Measurements from ENCODE around the gene COL1A2. TPM values are rescaled to one million over a fixed set of nuclear protein-coding genes. Genes with fewer than 3 reads are reported as not detected.

COL1A2 gene
- total RNA-seq, 1 donor from 2014 or later = 12,302 TPM

DNA sequence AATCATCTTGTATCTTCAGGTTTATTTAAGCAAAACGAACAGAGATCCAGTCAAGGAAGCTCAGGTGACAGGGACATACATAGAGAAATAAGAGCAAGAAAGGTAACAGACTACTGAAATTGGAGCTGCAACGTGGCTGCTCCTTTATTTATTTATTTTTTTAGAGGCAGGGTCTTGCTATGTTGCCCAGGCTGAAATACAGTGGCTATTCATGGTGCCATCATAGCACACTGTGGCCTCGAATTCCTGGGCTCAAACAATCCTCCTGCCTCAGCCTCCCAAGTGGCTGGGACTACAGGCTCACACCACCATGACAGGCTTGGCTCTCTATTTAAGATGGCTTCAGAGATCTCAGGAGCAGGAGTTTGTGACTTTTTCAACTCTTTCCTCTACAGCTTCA, 46.4 kb downstream of the COL1A2 start:
- no peaks in the 10 kb centered on the region for H3K36me3 Mint-ChIP-seq (ENCODE audit: low read depth)
- H3K27me3 Mint-ChIP-seq (ENCODE audit: low read depth) = no peaks in the 10 kb centered on the region
- peaks cover 10% of the 10 kb centered on the region for H3K4me1 Mint-ChIP-seq (ENCODE audit: low read depth)
- H3K9me3 Mint-ChIP-seq (ENCODE audit: low read depth) = no peaks in the 10 kb centered on the region
- no peak overlapping the region for H3K4me3 Mint-ChIP-seq (ENCODE audit: unreplicated experiment)
- H3K27ac Mint-ChIP-seq (ENCODE audit: unreplicated experiment) = no peak overlapping the region
- TF ChIP-seq, protein P1, sequence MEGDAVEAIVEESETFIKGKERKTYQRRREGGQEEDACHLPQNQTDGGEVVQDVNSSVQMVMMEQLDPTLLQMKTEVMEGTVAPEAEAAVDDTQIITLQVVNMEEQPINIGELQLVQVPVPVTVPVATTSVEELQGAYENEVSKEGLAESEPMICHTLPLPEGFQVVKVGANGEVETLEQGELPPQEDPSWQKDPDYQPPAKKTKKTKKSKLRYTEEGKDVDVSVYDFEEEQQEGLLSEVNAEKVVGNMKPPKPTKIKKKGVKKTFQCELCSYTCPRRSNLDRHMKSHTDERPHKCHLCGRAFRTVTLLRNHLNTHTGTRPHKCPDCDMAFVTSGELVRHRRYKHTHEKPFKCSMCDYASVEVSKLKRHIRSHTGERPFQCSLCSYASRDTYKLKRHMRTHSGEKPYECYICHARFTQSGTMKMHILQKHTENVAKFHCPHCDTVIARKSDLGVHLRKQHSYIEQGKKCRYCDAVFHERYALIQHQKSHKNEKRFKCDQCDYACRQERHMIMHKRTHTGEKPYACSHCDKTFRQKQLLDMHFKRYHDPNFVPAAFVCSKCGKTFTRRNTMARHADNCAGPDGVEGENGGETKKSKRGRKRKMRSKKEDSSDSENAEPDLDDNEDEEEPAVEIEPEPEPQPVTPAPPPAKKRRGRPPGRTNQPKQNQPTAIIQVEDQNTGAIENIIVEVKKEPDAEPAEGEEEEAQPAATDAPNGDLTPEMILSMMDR (IDR thresholded peaks at IDR 0.05) = no peak
- DNase-seq (ENCODE audit: low spot score) = no peak

DNA sequence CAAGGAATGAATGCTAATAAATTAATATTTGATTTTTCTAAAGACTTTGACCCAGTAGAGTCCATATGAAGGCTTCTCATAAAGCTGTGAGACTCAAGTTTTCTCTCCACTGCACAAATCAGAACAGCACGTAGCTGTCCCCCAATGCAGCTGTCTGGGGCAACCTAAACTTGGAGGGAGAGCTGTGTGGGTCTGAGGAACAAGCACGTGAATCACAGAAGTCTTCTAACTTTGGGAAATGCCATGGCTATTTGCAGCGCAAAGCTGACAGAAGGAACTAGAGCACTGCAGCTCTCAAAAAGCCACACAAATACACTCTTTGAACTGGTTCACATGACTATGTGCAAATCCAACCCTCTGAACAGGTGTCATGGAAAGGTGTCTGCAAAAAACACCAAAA, 47.9 kb downstream of the COL1A2 start:
- DNase-seq (ENCODE audit: low spot score) = no peak
- TF ChIP-seq, protein P1 (IDR thresholded peaks at IDR 0.05) = no peak
- Mint-ChIP-seq H3K4me1 (ENCODE audit: low read depth) (peaks cover 7% of the 10 kb centered on the region), H3K27me3 (ENCODE audit: low read depth) (no peaks in the 10 kb centered on the region), H3K36me3 (ENCODE audit: low read depth) (no peaks in the 10 kb centered on the region), H3K9me3 (ENCODE audit: low read depth) (no peaks in the 10 kb centered on the region), H3K4me3 (ENCODE audit: unreplicated experiment) (no peak overlapping the region), H3K27ac (ENCODE audit: unreplicated experiment) (no peak overlapping the region)

DNA sequence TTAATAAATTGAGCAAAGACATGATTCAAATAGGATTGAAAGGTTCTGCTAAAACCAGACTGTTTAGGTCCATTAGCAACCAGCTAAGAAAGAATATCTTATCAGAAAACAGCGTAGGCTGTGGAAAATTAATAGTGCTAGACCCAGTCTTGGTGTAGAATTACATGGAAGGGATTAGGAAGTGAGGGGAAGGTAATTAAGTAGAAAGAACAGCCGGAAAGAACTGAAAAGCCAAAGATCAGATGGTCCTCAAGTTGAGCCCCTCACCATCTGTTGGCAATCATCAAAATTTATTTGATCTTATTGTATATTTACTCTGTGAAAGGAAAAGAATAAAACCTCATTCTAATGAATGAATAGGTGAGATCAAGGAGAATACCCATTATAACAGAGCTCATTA, 50.1 kb downstream of the COL1A2 start:
- no peak overlapping the region for H3K4me3 Mint-ChIP-seq (ENCODE audit: unreplicated experiment)
- TF ChIP-seq, protein P1 (IDR thresholded peaks at IDR 0.05) = no peak
- no peak overlapping the region for H3K27ac Mint-ChIP-seq (ENCODE audit: unreplicated experiment)
- no peak for DNase-seq (ENCODE audit: low spot score)
- H3K36me3 Mint-ChIP-seq (ENCODE audit: low read depth) = no peaks in the 10 kb centered on the region
- no peaks in the 10 kb centered on the region for H3K9me3 Mint-ChIP-seq (ENCODE audit: low read depth)
- H3K4me1 Mint-ChIP-seq (ENCODE audit: low read depth) = peaks cover 10% of the 10 kb centered on the region
- H3K27me3 Mint-ChIP-seq (ENCODE audit: low read depth) = no peaks in the 10 kb centered on the region

DNA sequence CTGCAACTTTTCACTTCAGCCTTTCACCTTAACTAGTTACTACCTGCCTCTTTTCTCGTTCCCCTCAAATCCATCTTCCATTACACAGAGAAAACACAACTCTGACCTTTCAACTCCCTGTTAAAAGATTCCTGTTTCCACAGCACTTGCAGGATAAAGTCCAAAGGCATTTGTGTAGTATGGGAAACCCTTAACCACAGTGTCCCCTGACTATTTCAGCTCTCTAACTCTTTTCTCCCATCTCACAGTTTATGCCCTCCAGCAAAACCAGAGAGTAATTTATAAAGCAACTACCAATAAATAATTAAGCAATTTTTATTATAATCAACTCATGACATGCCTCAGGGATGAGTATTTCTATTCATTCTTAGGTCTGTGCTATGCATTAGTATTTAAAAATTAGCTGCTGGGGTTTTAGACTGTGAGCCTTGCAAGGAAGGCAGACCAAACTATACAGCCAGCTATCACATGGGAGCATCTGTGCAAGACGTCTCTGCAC, 51.0 kb downstream of the COL1A2 start:
- Mint-ChIP-seq H3K27me3 (ENCODE audit: low read depth) (no peaks in the 10 kb centered on the region), H3K4me3 (ENCODE audit: unreplicated experiment) (no peak overlapping the region), H3K27ac (ENCODE audit: unreplicated experiment) (no peak overlapping the region), H3K4me1 (ENCODE audit: low read depth) (peaks cover 4% of the 10 kb centered on the region), H3K36me3 (ENCODE audit: low read depth) (no peaks in the 10 kb centered on the region), H3K9me3 (ENCODE audit: low read depth) (no peaks in the 10 kb centered on the region)
- TF ChIP-seq, protein P1 (IDR thresholded peaks at IDR 0.05) = no peak
- no peak for DNase-seq (ENCODE audit: low spot score)

DNA sequence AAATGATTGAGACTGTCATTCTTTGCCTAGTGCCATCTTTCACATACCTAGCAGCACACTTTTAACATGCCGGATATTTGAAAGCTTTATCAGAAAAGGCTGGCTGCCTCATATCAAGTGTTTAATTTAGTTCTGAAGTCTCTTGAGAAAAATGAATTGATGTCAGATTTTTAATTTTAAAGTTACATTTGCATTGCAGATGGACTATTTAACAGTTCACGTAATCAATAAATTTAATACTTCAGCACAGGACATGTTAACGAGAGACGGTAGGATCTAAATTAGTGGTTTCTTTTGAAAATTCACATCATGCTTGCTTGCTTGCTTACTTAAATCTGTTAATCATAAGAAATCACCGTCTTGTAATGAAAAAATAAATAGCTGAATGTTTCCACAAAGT, 51.6 kb downstream of the COL1A2 start:
- DNase-seq (ENCODE audit: low spot score) = no peak
- H3K4me1 Mint-ChIP-seq (ENCODE audit: low read depth) = peaks cover 3% of the 10 kb centered on the region
- H3K4me3 Mint-ChIP-seq (ENCODE audit: unreplicated experiment) = no peak overlapping the region
- no peak overlapping the region for H3K27ac Mint-ChIP-seq (ENCODE audit: unreplicated experiment)
- H3K27me3 Mint-ChIP-seq (ENCODE audit: low read depth) = no peaks in the 10 kb centered on the region
- H3K9me3 Mint-ChIP-seq (ENCODE audit: low read depth) = no peaks in the 10 kb centered on the region
- TF ChIP-seq, protein P1 (IDR thresholded peaks at IDR 0.05) = no peak
- no peaks in the 10 kb centered on the region for H3K36me3 Mint-ChIP-seq (ENCODE audit: low read depth)
